Small intestine (tissue), 7 donors: Measurements from ENCODE around the gene PRSS21. TPM values are rescaled to one million over a fixed set of nuclear protein-coding genes. Genes with fewer than 3 reads are reported as not detected.

ENCODE experiments used
- DNase-seq, 2 donors: peaks; one replicate each; pipeline versions ENCODE4 v3.0.0 to v3.0.0-alpha.2; 2013
- FAIRE-seq: peaks from 2 replicates; lab custom pipeline; 2012; peaks lifted over from hg19 to GRCh38; lab: Jason Lieb, UNC
- H3K27ac ChIP-seq, 3 donors: one replicate each; pipeline ENCODE4 v1.5.1; 2013; ENCODE audit warnings: low read length in 2 of 3, mild to moderate bottlenecking in 2 of 3, control low read depth in 1 of 3, inconsistent platforms in 1 of 3, low read depth in 1 of 3, moderate library complexity in 1 of 3
- H3K27me3 ChIP-seq, 3 donors: one replicate each; pipeline ENCODE4 v1.6.1; 2013; ENCODE audit warnings: low read length in 3 of 3, inconsistent platforms in 1 of 3; ENCODE audit not compliant: control insufficient read depth in 3 of 3, insufficient read depth in 3 of 3
- H3K36me3 ChIP-seq, 3 donors: one replicate each; pipeline ENCODE4 v1.6.1; 2013; ENCODE audit warnings: low read length in 3 of 3, inconsistent platforms in 1 of 3, low read depth in 1 of 3, mild to moderate bottlenecking in 1 of 3, moderate library complexity in 1 of 3; ENCODE audit not compliant: control insufficient read depth in 3 of 3, insufficient read depth in 2 of 3
- H3K4me1 ChIP-seq, 3 donors: one replicate each; pipeline ENCODE4 v1.6.1; 2013; ENCODE audit warnings: low read length in 2 of 3, inconsistent platforms in 1 of 3, low read depth in 1 of 3, mild to moderate bottlenecking in 1 of 3, moderate library complexity in 1 of 3; ENCODE audit not compliant: control insufficient read depth in 3 of 3, insufficient read depth in 2 of 3
- H3K4me3 ChIP-seq, 3 donors: one replicate each; pipeline ENCODE4 v1.5.1; 2013; ENCODE audit warnings: low read length in 3 of 3, control low read depth in 1 of 3, inconsistent platforms in 1 of 3, low read depth in 1 of 3, mild to moderate bottlenecking in 1 of 3, moderate library complexity in 1 of 3
- H3K9me3 ChIP-seq, 2 donors: one replicate each; pipeline ENCODE4 v1.6.1; 2013; ENCODE audit warnings: low read depth in 1 of 2, low read length in 1 of 2; ENCODE audit not compliant: control insufficient read depth in 2 of 2, insufficient read depth in 1 of 2
- WGBS, 3 donors: extraction: QIAGEN DNeasy Blood & Tissue Kit; methylation state at CpG; one replicate each; pipeline ENCODE4 v1.1.7; 2013; 5-methylcytosine and 5-hydroxymethylcytosine counted together
- polyA plus RNA-seq, 4 donors: library from polyadenylated mRNA; stranded (reverse) in 3 of 4; unstranded in 1 of 4; fragments of 200-250 nt in 3 of 4; fragments of 120-200 nt in 1 of 4; gene quantifications; one replicate each; pipeline versions ENCODE4 v1.2.1 to v1.2.3, GENCODE V29; 2013
- donor health status: healthy with polysubstance abuse.
- donor health status: control.
- donor health status: control.
- donor health status: Bipolar disorder and iron deficiency.
- donor health status: healthy.

PRSS21 gene
- polyA plus RNA-seq, 4 donors = 0.15 to 0.19 TPM; not detected in 2

DNA sequence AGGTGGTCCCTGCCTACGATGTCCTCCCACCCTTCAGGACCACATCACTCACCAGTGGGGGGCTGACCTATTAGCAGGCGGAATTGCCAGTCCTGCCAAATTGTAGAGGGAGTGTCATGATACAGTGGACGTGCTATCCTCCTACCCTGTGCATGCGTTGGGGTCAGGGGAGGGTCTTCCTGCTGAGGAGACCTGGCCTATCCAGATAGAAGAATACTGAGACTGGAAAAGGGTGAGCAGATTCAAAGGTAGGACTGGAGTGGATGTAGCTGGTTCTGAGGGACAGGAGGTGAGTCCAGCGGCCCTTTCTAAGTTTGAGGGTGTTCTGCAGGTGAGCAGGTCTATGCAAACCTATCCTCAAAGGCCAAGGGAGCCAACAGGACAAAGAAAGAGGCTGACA, 10.8 kb upstream of the PRSS21 start:
- Histone ChIP-seq H3K27me3 (peaks cover 0 to 4% (median under 1%) of the 10 kb centered on the region in 3 donors), H3K4me1 (no peaks in the 10 kb centered on the region), H3K27ac (no peak overlapping the region), H3K36me3 (no peaks in the 10 kb centered on the region), H3K9me3 (peaks cover 0 to 26% of the 10 kb centered on the region in 2 donors), H3K4me3 (no peak overlapping the region)
- DNase-seq (no peak), FAIRE-seq (no peak)
- 75 to 79% (median 76%) methylated on average over 5 of the region's 5 CpGs for WGBS, 3 donors

DNA sequence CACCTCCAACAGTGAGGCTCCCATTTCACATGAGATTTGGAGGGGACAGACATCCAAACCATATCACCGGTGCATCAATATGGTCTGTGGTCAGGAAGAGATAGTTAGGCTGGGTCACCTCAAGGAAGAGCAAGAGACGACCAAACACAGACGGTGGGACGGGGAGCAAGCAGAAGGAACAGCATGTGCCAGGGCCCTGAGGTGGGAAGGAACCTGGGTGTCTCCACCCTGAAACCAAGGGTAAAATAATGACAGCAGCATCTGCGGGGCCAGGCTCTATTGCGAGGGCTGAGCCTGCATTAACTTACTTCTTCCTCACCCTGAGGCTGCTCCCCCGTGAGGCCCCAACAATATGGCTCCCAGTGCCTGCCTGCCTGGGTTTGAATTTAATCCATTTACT, 8.9 kb upstream of the PRSS21 start:
- H3K4me1 ChIP-seq = no peaks in the 10 kb centered on the region
- DNase-seq (no peak), FAIRE-seq (no peak)
- no peak overlapping the region for H3K27ac ChIP-seq
- H3K9me3 ChIP-seq = peaks cover 0 to 26% of the 10 kb centered on the region in 2 donors
- H3K4me3 ChIP-seq = no peak overlapping the region
- H3K36me3 ChIP-seq = no peaks in the 10 kb centered on the region
- peaks cover 0 to 8% (median 7%) of the 10 kb centered on the region in 3 donors for H3K27me3 ChIP-seq
- WGBS, 3 donors = 87 to 93% (median 87%) methylated on average over 7 of the region's 7 CpGs

DNA sequence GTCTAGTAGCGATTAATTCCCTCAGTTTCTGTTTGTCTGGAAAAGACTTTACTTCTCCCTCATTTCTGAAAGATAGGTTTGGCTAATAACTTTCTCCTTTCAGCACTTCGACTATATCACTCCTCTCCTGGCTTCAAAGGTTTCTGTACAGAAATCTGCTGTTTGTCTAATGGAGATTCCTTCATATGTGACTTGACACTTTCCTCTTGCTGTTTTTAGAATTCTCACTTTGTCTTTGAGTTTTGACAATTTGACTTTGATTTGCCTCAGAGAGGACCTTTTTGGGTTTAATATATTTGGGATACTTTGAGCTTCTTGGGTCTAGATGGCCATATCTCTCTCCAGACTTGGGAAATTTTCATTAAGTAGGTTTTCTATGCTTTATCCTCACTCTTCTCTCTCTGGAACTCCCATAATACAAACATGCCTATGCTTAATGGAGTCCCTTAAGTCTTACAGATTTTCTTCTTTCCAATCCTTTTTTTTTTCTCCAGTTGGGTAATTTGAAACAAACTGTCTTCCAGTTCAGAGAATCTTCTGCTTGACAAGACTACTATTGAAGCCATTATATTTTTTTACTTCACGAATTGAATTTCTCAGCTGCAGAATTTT, 7.8 kb upstream of the PRSS21 start:
- FAIRE-seq = no peak
- Histone ChIP-seq H3K4me1 (no peaks in the 10 kb centered on the region), H3K36me3 (no peaks in the 10 kb centered on the region), H3K27me3 (peaks cover 0 to 8% (median 7%) of the 10 kb centered on the region in 3 donors), H3K27ac (no peak overlapping the region), H3K9me3 (peaks cover 0 to 21% of the 10 kb centered on the region in 2 donors), H3K4me3 (no peak overlapping the region)
- no peak for DNase-seq
- WGBS, 3 donors = 77 to 78% (median 78%) methylated on average over 3 of the region's 3 CpGs

DNA sequence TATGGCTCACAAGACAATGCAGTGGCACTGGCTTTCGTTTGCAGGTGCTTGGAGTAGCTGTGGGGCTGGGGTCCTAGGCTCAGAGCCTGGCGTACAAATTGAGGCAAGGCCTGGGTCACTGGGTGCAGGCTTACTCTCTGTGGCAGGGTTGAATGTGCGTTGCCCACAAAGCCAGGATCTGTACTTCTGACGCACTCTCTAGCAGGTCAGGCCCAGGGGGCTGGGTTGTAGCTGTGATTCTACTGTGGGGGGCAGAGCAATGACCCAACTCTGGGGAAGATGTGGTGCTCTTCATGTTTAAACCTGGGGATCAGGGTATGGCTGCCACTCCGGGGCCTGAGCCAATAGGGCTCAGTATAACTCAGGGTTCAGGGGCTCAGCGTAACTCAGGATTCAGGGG, 6.4 kb upstream of the PRSS21 start:
- H3K27me3 ChIP-seq = peaks cover 0 to 12% (median 7%) of the 10 kb centered on the region in 3 donors
- WGBS, 3 donors = 81 to 94% (median 84%) methylated on average over 6 of the region's 6 CpGs
- H3K27ac ChIP-seq = no peak overlapping the region
- H3K36me3 ChIP-seq = no peaks in the 10 kb centered on the region
- no peak for DNase-seq
- no peak for FAIRE-seq
- H3K9me3 ChIP-seq = peaks cover 0 to 7% of the 10 kb centered on the region in 2 donors
- peaks cover 0 to 6% (median 0%) of the 10 kb centered on the region in 3 donors for H3K4me1 ChIP-seq
- H3K4me3 ChIP-seq = no peak overlapping the region

DNA sequence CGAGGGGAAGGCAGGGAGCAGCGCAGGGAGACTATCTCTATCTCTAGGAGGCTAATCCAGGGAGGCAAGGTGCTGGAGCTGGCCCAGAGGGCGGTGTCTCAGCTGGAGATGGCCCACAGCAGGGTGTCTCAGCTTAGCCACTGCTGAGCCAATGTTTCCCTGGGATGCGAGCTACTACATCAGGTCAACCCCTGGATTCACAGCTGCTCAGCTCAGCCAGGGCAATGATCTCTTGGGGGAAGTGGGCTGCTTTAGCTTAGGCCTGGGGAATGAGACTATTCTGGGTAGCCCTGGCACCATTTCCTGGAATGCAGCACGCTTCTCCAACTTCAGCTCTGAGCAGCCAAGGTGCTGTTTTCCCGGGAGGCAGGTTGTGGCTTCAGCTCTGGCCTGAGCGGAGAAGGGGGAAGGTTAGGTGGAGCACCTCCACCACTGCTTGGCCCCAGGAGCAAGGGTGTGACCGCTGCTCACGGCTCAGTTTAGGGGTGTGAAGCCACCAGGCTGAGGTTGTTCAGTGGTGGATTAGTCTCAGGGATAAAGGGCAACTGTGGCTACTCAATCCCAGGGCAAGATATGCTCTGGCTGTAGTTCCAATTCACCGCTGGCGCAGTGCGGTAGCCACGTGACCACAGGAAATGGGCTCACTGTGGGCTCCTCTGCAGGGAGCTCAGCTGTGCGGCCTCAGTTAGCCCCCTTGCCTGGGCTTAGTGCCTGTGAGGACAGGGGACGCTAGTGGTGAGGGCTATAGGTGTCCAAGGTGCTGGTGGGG, 5.2 kb upstream of the PRSS21 start:
- WGBS, 3 donors = 25 to 60% (median 29%) methylated on average over 15 of the region's 15 CpGs
- H3K4me1 ChIP-seq = peaks cover 0 to 7% (median 0%) of the 10 kb centered on the region in 3 donors
- DNase-seq = peak in 1 of 2 donors; percentile 81
- no peak overlapping the region for H3K27ac ChIP-seq
- no peaks in the 10 kb centered on the region for H3K36me3 ChIP-seq
- H3K4me3 ChIP-seq = no peak overlapping the region
- FAIRE-seq = no peak
- peaks cover 0 to 9% (median 7%) of the 10 kb centered on the region in 3 donors for H3K27me3 ChIP-seq
- peaks cover 0 to 5% of the 10 kb centered on the region in 2 donors for H3K9me3 ChIP-seq

DNA sequence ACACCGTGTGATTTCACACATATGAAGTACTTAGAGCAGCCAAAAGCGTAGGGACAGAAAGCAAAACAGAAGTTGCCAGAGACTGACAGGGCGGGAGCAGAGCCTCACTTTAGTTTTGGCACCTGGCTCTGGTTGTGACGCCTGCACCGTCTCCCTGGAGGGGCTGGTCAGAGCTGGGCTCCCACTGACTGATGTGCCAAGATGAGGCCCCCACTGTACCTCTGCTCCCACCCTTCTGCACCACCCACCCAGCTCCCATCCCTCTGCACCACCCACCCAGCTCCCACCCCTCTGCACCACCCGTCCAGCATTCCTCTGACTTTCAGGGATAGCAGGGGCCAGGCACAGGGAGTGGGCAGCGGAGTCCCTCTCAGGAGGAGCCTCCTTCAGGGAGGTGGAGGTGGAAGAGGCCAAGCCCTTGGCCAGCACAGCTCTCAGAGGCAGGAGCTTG, 3.2 kb upstream of the PRSS21 start:
- Histone ChIP-seq H3K9me3 (no peaks in the 10 kb centered on the region), H3K4me1 (peaks cover 0 to 7% (median 0%) of the 10 kb centered on the region in 3 donors), H3K4me3 (no peak overlapping the region), H3K36me3 (no peaks in the 10 kb centered on the region), H3K27ac (no peak overlapping the region), H3K27me3 (peaks cover 0 to 9% (median 7%) of the 10 kb centered on the region in 3 donors)
- 69 to 76% (median 73%) methylated on average over 7 of the region's 7 CpGs for WGBS, 3 donors
- FAIRE-seq (no peak), DNase-seq (no peak)

DNA sequence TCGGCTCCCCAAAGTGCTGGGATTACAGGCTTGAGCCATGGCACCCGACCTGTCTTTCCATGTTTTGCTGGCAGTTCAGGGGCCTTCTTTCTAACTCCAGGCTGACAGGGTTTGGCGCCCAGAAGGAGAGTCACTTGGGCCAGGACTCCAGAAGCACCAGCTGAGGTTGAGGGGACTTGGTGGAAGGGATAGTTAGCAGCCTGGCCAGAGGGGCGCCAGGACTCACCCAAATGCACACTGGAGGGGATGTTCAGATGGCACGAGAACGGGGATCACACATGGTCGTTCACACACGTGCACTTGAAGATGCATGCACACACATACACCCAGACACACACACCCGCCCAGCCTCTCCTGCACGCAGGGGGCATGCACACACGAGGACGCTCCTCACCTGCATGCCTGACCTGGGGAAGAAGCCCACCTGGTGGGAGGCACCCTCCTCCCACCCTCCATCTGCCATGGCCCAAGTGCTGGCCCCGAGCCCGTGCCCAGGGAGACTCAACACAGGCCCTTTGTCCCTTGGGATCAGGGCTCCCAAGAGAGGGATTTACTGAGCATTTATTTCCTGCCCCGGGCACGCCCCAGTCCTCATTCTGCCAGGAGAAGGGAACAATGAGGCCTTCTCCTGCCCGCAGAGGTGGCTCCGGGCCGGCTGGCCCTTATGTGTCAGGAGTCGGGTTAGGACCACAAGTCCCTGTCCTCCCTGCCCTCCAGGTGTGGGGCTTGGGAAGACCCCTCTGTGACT, 2.3 kb upstream of the PRSS21 start:
- H3K27me3 ChIP-seq = peaks cover 0 to 9% (median 7%) of the 10 kb centered on the region in 3 donors
- H3K4me3 ChIP-seq = no peak overlapping the region
- DNase-seq (no peak), FAIRE-seq (no peak)
- 66 to 76% (median 76%) methylated on average over 16 to 20 of the region's 20 CpGs for WGBS, 3 donors
- peaks cover 0 to 7% (median 0%) of the 10 kb centered on the region in 3 donors for H3K4me1 ChIP-seq
- no peaks in the 10 kb centered on the region for H3K9me3 ChIP-seq
- H3K27ac ChIP-seq = no peak overlapping the region
- H3K36me3 ChIP-seq = no peaks in the 10 kb centered on the region

DNA sequence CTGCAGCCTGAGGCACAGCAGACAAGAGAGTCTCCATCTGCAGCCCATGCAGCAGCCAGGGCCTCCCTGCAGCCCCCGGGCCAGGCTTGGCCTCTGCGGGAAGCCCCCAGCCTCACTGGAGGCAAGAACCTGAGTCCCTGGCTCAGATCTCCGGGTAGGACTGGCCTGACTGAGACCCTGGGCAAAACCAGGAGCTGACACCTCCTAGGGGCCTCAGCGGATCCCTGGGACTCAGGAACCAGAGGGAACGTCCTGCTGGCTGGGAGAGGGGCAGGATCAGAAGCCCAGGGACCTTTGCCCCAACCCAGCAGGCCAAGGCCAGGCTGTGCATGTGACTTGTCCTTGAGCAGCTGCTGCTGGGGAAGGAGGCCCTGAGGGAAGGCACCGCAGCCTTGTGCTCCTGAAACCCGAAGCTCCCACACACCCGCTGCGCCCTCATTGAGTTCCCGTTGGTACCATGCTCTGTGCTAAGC, 1.7 kb upstream of the PRSS21 start:
- H3K27me3 ChIP-seq = peaks cover 0 to 9% (median 7%) of the 10 kb centered on the region in 3 donors
- DNase-seq (peak; percentile 44 to 49), FAIRE-seq (no peak)
- H3K27ac ChIP-seq = no peak overlapping the region
- no peaks in the 10 kb centered on the region for H3K36me3 ChIP-seq
- H3K4me3 ChIP-seq = no peak overlapping the region
- H3K4me1 ChIP-seq = peaks cover 0 to 7% (median 0%) of the 10 kb centered on the region in 3 donors
- 45 to 72% (median 56%) methylated on average over 8 to 10 of the region's 10 CpGs for WGBS, 3 donors
- H3K9me3 ChIP-seq = no peaks in the 10 kb centered on the region
